HAP-1 (cell line): ENCODE results near the gene SPTBN4.

Experiments
- DNase-seq, 2 experiments: peaks; one replicate each; pipeline ENCODE4 v3.0.0-alpha.2; 2016 to 2020; ENCODE audit warnings: low spot score in 2 of 2
- H3K27me3 ChIP-seq: fragments of 250-450 bp; sonication (Bioruptor Pico); 2 replicates; pipeline ENCODE4 v1.5.1; 2020; ENCODE audit warnings: low read depth, mild to moderate bottlenecking, moderate library complexity
- H3K36me3 ChIP-seq: fragments of 250-450 bp; sonication (Bioruptor Pico); replicated peaks from 2 replicates; pipeline ENCODE4 v1.5.1; 2020; ENCODE audit warnings: mild to moderate bottlenecking
- H3K4me1 ChIP-seq: fragments of 250-450 bp; sonication (Bioruptor Pico); 2 replicates; pipeline ENCODE4 v1.5.1; 2020; ENCODE audit warnings: mild to moderate bottlenecking
- H3K4me3 ChIP-seq: fragments of 250-450 bp; sonication (Bioruptor Pico); 2 replicates; pipeline ENCODE4 v1.5.1; 2020; ENCODE audit warnings: mild to moderate bottlenecking, moderate library complexity
- H3K9me3 ChIP-seq: fragments of 250-450 bp; sonication (Bioruptor Pico); 2 replicates; pipeline ENCODE4 v1.5.1; 2020; ENCODE audit warnings: mild to moderate bottlenecking, moderate library complexity
- in situ Hi-C: fragments of 300-500 bp; cut with MboI; formaldehyde crosslinking; loops from 3 replicates; pipeline ENCODE4 v1.14.3; 2020; ENCODE audit warnings: low sequenced_read_pairs, inconsistent platforms, mixed read lengths

SPTBN4 gene

DNA sequence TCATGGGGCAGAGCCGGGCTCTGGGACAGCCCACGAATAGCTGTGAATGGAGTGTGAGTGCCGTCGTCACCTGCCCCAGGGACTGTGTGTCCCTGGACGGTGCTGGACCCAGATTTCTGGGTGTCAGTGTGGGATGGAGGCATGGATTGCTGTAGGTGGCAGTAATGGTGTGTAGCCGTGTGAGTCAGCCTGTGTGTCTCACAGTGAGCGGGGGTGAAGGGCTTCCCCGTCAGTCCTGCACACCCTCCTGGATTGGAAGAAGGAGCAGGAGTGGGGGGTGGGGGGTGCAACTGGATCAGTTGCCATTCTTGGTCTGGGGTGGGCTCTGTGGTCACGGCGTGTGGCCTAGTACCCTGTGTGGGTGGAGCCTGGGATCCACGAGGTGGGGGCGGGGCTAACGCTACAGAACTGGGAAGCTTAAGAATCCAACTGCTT, 127.9 kb downstream of the SPTBN4 start:
- in situ Hi-C loops: no loop called here
- H3K4me1 ChIP-seq: peaks cover 18% of the 10 kb centered on the region
- H3K36me3 ChIP-seq: no peaks in the 10 kb centered on the region
- H3K27me3 ChIP-seq: no peaks in the 10 kb centered on the region
- H3K9me3 ChIP-seq: no peaks in the 10 kb centered on the region
- H3K4me3 ChIP-seq: no peak overlapping the region
- no peak for DNase-seq

DNA sequence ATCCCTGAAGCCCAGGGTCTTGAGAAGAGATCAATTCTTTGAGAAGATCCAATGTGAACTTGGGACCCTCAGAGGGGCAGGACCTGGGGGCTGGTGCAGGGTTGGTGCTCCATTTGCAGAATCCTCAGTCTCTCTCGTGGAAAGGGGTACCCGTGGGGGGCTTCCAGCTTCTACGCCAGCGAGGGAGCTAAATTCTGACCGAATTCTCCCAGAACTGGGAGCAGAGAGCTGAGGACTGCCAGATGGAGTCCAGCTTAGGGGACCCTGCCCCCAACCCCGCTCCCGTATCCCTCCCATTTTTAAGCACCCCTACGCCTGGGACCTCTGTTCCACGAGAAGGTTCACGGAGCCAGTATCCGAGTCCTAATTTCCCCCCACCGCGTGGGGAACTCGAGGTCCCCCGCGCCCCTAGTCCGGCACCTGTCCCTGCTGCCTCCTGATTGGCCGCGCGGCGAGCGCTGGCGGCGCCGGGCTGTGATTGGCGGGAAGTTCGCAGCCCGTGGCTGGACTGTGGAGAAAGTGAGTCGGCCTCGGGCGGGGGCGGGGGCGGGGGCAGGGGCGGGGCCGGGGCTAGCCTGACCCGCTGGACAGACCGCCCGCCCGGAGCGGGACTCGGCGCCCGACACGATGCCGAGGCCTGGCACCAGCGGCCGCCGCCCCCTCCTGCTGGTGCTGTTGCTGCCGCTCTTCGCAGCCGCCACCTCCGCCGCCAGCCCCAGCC, 130.0 kb downstream of the SPTBN4 start:
- DNase-seq: peak; percentile 74 to 89
- Histone ChIP-seq H3K9me3 (no peaks in the 10 kb centered on the region), H3K36me3 (no peaks in the 10 kb centered on the region), H3K27me3 (no peaks in the 10 kb centered on the region), H3K4me3 (peak overlapping the region; percentile 49), H3K4me1 (peaks cover 23% of the 10 kb centered on the region)
- in situ Hi-C loops: no loop called here

DNA sequence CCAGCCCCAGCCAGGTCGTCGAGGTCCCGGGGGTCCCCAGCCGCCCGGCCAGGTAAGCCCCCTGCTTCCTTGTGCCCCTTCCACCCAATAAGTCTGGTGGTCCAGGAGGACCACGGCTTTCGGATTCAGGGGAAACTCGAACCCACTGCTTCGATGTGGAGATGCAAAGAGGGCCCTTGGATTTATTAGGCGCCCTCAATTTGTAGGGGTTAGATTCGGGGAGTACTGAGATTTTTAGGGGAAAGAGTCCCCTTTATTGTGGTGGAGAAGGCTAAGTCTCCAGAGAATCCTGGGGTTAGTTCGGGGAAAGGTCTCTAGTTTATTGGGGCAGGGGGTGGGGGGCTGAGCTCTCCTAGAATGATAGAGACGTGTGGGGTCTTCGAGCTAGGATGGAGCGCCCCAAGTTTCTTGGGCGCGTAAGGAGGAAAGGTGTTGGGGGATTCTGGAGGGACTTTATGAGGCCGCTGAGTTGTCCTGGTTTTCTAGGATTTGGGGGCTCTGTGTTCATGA, 130.6 kb downstream of the SPTBN4 start:
- Histone ChIP-seq H3K27me3 (no peaks in the 10 kb centered on the region), H3K4me3 (peak overlapping the region; percentile 49), H3K36me3 (no peaks in the 10 kb centered on the region), H3K9me3 (no peaks in the 10 kb centered on the region), H3K4me1 (peaks cover 27% of the 10 kb centered on the region)
- in situ Hi-C loops: no loop called here
- DNase-seq: no peak

DNA sequence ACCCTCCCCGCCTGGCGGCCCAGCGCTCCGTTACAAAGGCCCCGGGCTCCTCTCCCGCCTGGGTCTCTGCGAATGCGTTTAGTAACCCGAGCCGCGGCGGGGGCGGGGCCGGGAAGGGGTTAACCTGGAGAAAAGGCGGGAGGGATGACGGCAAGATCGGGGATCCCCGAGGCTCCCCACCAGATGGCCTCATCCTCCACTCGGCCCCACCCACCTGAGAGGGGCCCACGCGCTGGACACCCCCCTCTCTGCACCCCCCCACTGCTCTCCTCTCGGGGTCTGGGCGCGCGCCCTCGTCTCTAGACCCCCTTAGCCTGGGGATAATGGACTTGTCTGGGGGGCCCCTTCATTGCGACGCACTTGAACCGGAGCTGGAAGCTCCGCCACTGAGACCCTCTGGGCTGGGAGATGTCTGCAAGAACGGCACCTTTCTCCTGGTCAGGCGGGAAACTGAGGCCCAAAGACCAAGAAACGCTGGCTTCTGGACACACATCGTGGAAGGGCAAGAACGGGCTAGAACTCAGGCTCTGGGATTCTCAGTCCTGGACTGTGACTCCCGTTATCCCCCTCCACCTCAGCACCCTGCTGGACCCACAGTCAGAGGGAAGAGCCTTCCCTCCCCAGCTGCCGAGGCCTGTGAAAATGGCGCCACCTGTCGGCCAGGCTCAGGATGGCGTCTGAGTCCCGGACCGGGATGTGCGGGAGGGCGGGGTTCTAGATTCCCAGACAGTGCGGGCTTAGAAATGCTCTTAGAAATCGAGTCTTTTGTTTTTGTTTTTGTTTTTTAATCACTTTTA, 131.5 kb downstream of the SPTBN4 start:
- H3K4me1 ChIP-seq: peaks cover 37% of the 10 kb centered on the region
- in situ Hi-C loops: no loop called here
- H3K4me3 ChIP-seq: peak overlapping the region; percentile 49
- no peaks in the 10 kb centered on the region for H3K9me3 ChIP-seq
- H3K27me3 ChIP-seq: no peaks in the 10 kb centered on the region
- peak; percentile 86 to 96 for DNase-seq
- H3K36me3 ChIP-seq: no peaks in the 10 kb centered on the region

DNA sequence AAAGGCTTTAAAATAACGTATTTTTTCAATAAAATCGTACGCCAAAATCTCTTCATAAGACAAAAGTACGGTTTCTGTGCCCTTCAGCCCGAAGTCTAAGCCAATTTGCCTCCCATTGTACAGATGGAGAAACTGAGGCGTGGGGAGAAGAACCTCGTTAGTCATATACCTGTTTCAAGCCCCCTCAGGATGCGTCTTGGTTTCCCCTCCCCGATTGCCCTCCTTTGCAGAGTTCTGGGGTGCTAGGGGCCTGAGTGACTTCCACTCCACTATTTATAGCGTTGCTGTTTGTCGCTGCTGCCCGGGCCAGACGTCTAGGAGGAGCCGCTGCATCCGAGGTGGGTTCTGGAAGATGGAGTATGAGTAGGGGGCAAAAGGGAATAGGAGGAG, 132.1 kb downstream of the SPTBN4 start:
- no peaks in the 10 kb centered on the region for H3K27me3 ChIP-seq
- peak overlapping the region; percentile 49 for H3K4me3 ChIP-seq

DNA sequence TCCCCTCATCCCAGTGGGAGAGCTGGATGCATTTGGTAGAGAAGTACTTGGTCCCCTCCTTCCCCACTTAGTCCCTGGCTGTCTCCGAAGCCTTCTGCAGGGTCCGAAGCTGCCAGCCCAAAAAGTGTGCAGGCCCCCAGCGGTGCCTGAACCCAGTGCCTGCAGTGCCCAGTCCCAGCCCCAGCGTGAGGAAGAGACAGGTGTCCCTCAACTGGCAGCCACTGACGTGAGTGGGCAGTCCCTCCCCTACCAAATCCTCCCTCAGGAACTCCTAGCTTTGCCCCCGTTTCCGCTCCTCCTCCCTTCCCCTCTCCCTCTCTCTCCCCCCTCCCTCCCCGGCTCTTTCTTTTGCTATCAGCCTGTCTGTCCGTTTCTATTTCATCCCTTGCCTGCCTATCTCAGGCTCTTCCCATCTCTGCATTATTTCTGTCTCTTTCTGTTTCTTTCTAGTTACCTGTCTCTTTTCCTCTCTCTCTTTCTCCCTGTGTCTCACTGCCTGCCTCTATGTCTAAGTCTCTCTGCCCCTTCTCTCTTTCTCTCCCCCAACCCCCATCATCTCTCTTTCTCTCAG, 132.6 kb downstream of the SPTBN4 start:
- peak in 1 of 2 experiments; percentile 62 for DNase-seq
- in situ Hi-C loops: no loop called here
- peaks cover 42% of the 10 kb centered on the region for H3K4me1 ChIP-seq
- peak overlapping the region; percentile 49 for H3K4me3 ChIP-seq
- H3K27me3 ChIP-seq: no peaks in the 10 kb centered on the region
- no peaks in the 10 kb centered on the region for H3K9me3 ChIP-seq
- H3K36me3 ChIP-seq: no peaks in the 10 kb centered on the region

More for the DNA sequence above, 132.1 kb downstream of the SPTBN4 start:
- in situ Hi-C loops: no loop called here
- no peaks in the 10 kb centered on the region for H3K36me3 ChIP-seq
- no peak for DNase-seq
- H3K4me1 ChIP-seq: peaks cover 39% of the 10 kb centered on the region
- H3K9me3 ChIP-seq: no peaks in the 10 kb centered on the region

DNA sequence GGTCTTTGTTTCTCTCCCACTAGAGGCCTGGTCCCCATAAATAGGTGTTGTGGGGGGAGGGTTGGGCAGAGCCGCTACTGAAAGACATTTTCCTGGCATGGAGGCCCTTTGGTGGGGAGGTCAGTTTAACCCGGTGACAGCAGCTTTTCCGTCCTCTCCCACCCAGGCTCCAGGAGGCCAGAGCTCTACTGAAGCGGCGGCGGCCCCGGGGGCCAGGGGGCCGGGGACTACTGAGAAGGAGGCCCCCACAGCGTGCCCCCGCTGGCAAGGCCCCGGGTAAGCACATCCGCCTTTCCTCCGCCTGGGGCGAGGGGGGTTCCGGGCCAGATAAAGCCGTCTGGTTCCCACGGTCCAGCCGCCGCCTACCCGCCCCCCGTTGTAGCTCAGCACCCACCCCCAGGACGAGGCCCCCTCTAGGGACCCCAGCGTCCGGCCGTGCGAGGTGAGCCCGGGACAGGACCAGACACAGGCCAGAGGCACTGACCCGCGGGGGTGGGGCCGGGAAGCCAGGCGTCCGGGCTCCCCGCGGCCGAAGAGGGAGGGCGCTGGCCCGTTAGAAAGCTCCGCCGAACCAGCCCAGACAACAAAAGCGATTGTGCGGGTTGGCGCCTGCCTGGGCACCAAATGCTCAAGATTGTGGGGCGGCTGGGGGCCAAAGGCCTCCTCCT, 133.2 kb downstream of the SPTBN4 start:
- peaks cover 48% of the 10 kb centered on the region for H3K4me1 ChIP-seq
- no peak for DNase-seq
- H3K36me3 ChIP-seq: no peaks in the 10 kb centered on the region
- in situ Hi-C loops: no loop called here
- no peaks in the 10 kb centered on the region for H3K27me3 ChIP-seq
- H3K9me3 ChIP-seq: no peaks in the 10 kb centered on the region
- H3K4me3 ChIP-seq: peak overlapping the region; percentile 49

DNA sequence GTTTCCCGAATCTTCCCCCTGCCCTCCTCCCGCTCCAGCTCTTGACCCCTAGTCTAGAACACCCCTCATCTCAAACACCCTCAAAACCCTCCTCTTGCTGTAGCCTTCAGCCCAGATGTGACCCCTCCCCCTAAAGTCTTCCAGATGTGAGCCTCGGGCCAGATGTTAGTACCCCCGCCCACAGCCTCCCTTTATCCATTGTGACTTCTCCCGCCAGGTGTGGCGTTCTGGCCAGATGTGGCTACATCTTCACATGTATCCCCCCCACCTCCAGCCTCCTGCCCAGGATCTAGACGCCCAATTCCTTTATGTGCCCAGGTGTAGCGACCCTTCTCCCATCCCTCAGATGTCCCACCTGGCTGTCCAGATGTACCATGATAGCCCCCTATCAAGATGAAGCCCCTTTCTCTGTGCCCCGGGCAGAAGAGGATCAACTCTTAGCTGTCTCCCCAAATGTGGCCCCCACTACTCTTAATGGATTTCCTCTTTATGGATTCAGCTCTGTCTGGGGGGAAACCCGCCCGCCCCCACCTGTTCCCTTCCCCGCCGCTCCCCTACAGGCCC, 133.9 kb downstream of the SPTBN4 start:
- Histone ChIP-seq H3K4me1 (peaks cover 54% of the 10 kb centered on the region), H3K9me3 (no peaks in the 10 kb centered on the region), H3K27me3 (no peaks in the 10 kb centered on the region), H3K4me3 (no peak overlapping the region; the same call in 1 of the 2 replicates), H3K36me3 (no peaks in the 10 kb centered on the region)
- in situ Hi-C loops: no loop called here
- DNase-seq: no peak

DNA sequence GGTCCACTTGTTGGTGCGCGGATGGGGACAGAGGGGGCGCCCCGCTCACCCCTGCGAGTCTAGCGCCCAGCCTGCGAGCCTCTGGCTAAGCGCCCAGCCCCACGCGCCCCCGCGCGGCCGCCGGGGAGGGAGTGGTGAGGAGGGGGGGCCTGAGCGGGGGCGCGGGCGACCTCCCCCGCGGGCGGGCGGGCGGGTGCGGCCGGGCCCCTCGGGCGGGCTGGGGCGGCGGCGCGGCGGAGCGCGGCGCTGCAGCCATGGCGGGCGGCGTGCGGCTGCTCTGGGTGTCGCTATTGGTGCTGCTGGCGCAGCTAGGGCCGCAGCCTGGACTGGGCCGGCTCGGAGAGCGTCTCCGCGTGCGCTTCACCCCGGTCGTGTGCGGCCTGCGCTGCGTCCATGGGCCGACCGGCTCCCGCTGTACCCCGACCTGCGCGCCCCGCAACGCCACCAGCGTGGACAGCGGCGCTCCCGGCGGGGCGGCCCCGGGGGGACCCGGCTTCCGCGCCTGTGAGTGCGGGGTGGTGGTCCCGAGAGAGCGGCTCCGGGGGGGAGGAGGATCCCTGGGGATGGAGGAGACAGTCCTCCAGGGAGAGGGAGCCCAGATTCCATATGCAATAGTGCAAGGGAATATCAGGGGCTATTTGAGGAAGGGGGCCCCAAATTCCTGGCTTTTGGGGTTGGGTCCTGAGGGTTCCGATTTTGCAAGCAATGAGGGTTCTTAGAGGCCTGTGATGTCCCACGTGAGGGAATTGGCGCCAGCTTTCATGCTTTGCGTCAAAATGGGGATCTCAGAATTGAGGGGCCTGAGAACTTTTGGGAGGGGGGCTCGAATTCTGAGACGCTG, 134.6 kb downstream of the SPTBN4 start, which contains the start of gene LTBP4:
LTBP4 (plus strand) TSS at position 236 of the 841 bp plus-strand sequence; CDS start at position 255, 19 bp downstream.
- in situ Hi-C loops: no loop called here
- H3K4me3 ChIP-seq: peak within 1 kb of the TSS; percentile 26

DNA sequence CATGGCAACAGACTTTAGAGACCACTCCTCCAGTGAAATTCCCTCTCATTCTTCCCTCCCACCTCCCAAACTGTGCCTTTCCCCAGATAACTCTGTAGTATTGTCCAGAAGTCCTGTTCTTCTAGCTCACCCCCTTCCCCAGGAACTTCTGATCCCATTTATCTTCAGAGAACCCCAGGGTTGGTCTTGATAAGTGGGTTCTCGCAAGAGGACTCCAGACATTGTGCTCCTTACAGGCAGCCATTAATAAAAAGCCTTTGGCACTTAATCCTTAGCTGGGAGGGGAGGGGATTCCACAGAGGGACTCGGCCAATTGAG, 136.2 kb downstream of the SPTBN4 start:
- DNase-seq: no peak
- Histone ChIP-seq H3K36me3 (no peaks in the 10 kb centered on the region), H3K4me1 (peaks cover 48% of the 10 kb centered on the region), H3K9me3 (no peaks in the 10 kb centered on the region), H3K4me3 (no peak overlapping the region), H3K27me3 (no peaks in the 10 kb centered on the region)
- in situ Hi-C loops: no loop called here

More for the DNA sequence above, 134.6 kb downstream of the SPTBN4 start, which contains the start of gene LTBP4:
- peak in 1 of 2 experiments; percentile 69 for DNase-seq
- Histone ChIP-seq H3K27me3 (no peaks in the 10 kb centered on the region), H3K36me3 (no peaks in the 10 kb centered on the region), H3K4me1 (peaks cover 58% of the 10 kb centered on the region), H3K9me3 (no peaks in the 10 kb centered on the region)

DNA sequence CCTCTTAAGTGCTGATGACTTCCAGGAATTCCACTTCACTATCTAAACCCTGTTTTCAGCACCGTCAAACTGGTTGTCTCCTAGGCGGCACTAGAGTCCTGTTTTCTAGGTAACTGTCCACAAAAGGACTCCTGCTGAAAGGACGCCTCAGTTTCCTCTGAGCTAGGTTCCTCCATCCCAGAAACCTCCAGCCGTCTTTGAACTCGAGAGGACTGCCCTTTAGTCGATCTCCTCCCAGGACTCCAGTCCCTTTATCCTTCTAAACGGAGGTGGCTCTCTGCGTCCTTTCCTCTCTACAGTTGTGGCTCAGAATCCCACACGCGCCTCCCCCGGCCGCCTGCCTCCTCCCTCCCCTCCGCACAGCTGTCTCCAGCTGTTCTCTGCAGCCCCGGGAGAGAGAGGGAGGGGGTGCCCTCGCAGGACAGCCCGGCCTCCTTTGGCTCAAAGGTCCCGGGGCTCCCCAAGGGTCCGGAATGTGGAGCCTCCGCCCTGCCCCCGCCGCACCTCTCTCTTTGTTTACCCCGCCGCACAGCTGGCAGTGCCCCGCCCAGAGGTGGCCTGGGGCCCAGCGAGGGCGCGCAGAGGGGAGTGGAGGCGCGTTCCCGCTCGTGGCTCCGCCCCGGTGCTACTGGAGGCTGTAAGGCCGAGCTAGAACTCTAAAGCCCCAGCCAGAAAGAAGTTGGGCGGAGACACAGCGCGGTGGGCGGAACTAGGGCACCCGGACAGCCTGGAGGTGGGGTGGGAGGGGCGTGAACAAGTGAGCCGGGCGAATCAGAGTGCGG, 136.8 kb downstream of the SPTBN4 start:
- H3K9me3 ChIP-seq: no peaks in the 10 kb centered on the region
- peak; percentile 93 to 100 for DNase-seq
- in situ Hi-C loops: no loop called here
- H3K27me3 ChIP-seq: no peaks in the 10 kb centered on the region
- peaks cover 48% of the 10 kb centered on the region for H3K4me1 ChIP-seq
- H3K36me3 ChIP-seq: no peaks in the 10 kb centered on the region
- H3K4me3 ChIP-seq: peak overlapping the region; percentile 20

DNA sequence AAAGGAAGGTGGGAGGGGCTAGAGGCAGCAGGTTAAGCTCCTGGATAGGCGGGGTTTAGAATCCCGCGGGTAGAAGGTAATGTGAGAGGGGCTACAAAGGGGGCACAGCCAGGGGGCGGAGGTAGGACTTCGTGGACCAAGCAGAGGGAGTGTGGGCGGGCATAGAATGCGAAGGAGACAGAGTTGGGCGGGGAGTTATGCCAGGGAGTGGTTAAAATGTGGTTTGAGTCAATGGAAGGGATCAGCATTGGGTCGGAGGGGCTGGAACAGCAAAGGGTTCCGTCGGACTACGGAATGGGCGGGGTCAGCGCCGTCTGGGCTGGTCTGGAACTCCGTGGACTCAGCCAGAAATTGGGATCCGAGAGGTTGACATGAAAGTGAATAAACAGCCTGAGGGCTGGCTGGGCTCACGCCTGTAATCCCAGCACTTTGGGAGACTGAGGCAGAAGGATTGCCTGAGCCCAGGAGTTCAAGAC, 137.4 kb downstream of the SPTBN4 start:
- peaks cover 48% of the 10 kb centered on the region for H3K4me1 ChIP-seq
- no peak overlapping the region for H3K4me3 ChIP-seq
- no peaks in the 10 kb centered on the region for H3K27me3 ChIP-seq
- in situ Hi-C loops: no loop called here
- no peaks in the 10 kb centered on the region for H3K9me3 ChIP-seq
- no peaks in the 10 kb centered on the region; the same call in 1 of the 2 replicates for H3K36me3 ChIP-seq
- no peak for DNase-seq
